SK-N-MC (cell line): ENCODE measurements around the gene RALGAPA1.

Source experiments
- EZH2 ChIP-seq: fragments of 200-600 bp; sonication (generic); IDR thresholded peaks from one replicate; pipeline ENCODE4 v1.6.1; 2017; ENCODE audit warnings: antibody characterized with exemption
- FOXP2 ChIP-seq: optimal IDR thresholded peaks from 2 replicates; pipeline ENCODE3; 2011; ENCODE audit warnings: mild to moderate bottlenecking, moderate library complexity; ENCODE audit not compliant: insufficient read depth; ENCODE audit errors: extremely low read length, control extremely low read depth
- POLR2AphosphoS5 ChIP-seq: IDR thresholded peaks from 2 replicates; pipeline ENCODE4 v1.6.1; 2012; ENCODE audit warnings: mild to moderate bottlenecking, low read depth, low read length, borderline replicate concordance

- TF ChIP-seq POLR2AphosphoS5 (no peak), EZH2 (no peak), FOXP2 (no peak)
These were observed 139.3 kb downstream of the RALGAPA1 start for GRCh38 chr14:35669782-35670181.
